Prostate gland (tissue), 2 donors: ENCODE data around the gene LMNB1. TPM values are rescaled to one million over a fixed set of nuclear protein-coding genes. Genes with fewer than 3 reads are reported as not detected.

ENCODE experiments used
- DNase-seq: peaks from one replicate; pipeline ENCODE4 v3.0.0-alpha.2; 2019; ENCODE audit warnings: low spot score
- H3K27ac ChIP-seq, 2 donors: fragments of 200-600 bp; sonication (generic); 2 replicates each; pipeline ENCODE4 v1.5.1; 2017 to 2019
- H3K27me3 ChIP-seq: fragments of 200-600 bp; sonication (generic); replicated peaks from 2 replicates; pipeline ENCODE4 v1.5.1; 2019; ENCODE audit not compliant: insufficient read depth
- H3K36me3 ChIP-seq, 2 donors: fragments of 200-600 bp; sonication (generic); 1 replicate in 1 of 2; 2 replicates in 1 of 2; pipeline versions ENCODE4 v1.5.1 to v1.8.1; 2017 to 2019
- H3K4me1 ChIP-seq: fragments of 200-600 bp; sonication (generic); replicated peaks from 2 replicates; pipeline ENCODE4 v1.5.1; 2019
- H3K4me3 ChIP-seq, 2 donors: fragments of 200-600 bp; sonication (generic); 2 replicates each; pipeline ENCODE4 v1.5.1; 2017 to 2019
- H3K9me3 ChIP-seq: fragments of 200-600 bp; sonication (generic); 2 replicates; pipeline ENCODE4 v1.5.1; 2017
- CTCF ChIP-seq, 4 experiments: fragments of 200-600 bp in 2 of 4; fragments of 450-650 bp in 2 of 4; sonication (generic) in 2 of 4; IDR thresholded peaks; 1 replicate in 3 of 4; 2 replicates in 1 of 4; pipeline ENCODE4 v1.5.1; 2016 to 2019; ENCODE audit warnings: antibody characterized with exemption in 4 of 4, mild to moderate bottlenecking in 2 of 4, moderate library complexity in 2 of 4
- POLR2A ChIP-seq: fragments of 450-650 bp; IDR thresholded peaks from one replicate; pipeline ENCODE4 v1.6.1; 2016; ENCODE audit warnings: antibody characterized with exemption, mild to moderate bottlenecking
- POLR2AphosphoS5 ChIP-seq: sonication (generic); formaldehyde crosslinking; IDR thresholded peaks from one replicate; pipeline ENCODE4 v1.6.1; 2017; ENCODE audit warnings: antibody characterized with exemption
- WGBS: methylation state at CpG from one replicate; pipeline ENCODE4 v1.1.5; 2018; 5-methylcytosine and 5-hydroxymethylcytosine counted together
- intact Hi-C: fragments of 100-400 bp; cut with DNase I; formaldehyde crosslinking; loops from one replicate; pipeline ENCODE4 v1.14.2; 2022
- total RNA-seq, 2 donors: library from RNA; depleted of rRNA; stranded (reverse); fragments of >200 nt; gene quantifications; one replicate each; pipeline ENCODE4 v1.1.0, GENCODE V29; 2016

LMNB1 gene
- total RNA-seq, 2 donors from 2014 or later: 11.5 to 12.2 TPM

DNA sequence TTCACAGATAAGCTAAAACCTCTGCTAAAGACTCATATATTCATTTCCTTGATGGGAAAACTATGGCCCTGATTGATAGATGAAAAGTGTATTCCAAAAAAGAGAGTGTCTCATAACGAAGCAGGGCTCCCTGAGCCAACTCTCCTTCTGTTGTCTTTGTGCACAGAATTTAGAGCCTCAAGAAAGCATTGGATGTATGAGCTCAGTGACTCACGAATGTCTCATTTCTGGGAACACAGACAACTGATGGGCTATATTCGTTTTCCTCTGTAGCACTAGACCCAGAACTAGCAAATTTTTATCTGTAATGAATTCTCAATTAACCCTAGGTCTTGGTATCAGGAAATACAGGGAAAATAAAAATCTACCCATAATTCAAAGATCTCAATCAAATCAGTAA lies 88.4 kb downstream of the LMNB1 start:
- Histone ChIP-seq H3K4me1 (no peaks in the 10 kb centered on the region), H3K9me3 (no peaks in the 10 kb centered on the region), H3K36me3 (no peaks in the 10 kb centered on the region), H3K27me3 (no peaks in the 10 kb centered on the region), H3K4me3 (no peak overlapping the region), H3K27ac (no peak overlapping the region)
- 43% methylated on average over 3 of the region's 3 CpGs for WGBS
- intact Hi-C loops: no loop called here
- DNase-seq: no peak
- TF ChIP-seq POLR2A: no peak
- no peak for TF ChIP-seq POLR2AphosphoS5
- no peak for TF ChIP-seq CTCF (IDR thresholded peaks at IDR 0.05)

DNA sequence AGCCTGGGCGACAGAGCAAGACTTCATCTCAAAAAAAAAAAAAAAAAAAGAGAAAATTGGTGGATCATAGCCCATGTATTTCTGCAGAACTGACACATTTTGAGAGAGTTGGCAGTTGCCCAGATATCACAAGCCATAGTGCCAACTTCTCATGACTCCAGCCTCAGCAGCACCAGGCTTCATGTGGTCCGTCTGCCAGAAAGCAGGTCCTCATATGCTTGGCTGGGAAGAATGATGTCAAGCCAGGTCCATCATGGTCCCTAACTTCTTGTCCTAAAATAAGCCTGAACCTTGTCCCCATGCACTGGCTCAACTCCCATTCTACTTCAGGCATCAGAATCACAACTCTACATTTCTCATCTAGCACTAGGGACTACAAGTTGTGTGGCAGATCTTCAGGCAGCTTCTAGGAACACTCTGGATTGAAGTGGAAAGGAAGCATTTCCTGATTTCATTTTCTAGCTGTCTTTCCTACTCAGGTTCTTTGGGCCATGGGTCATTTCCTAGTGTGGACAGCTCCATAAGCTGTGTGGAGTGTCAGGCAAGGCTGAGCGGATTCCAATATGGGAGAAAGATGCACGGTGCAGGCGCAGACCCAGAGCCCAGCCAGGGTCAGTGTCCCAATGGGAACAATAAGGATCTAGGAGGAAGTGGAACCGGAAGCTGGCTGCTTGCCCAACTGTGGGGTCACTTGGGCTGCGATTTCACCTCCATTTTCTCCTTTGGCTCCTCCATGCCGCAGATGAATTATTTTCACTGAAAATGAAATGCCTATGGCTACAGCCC lies 90.1 kb downstream of the LMNB1 start:
- Histone ChIP-seq H3K27ac (no peak overlapping the region), H3K27me3 (no peaks in the 10 kb centered on the region), H3K36me3 (no peaks in the 10 kb centered on the region), H3K9me3 (no peaks in the 10 kb centered on the region), H3K4me1 (no peaks in the 10 kb centered on the region), H3K4me3 (no peak overlapping the region)
- DNase-seq: no peak
- intact Hi-C loops: no loop called here
- 86% methylated on average over 8 of the region's 8 CpGs for WGBS
- no peak for TF ChIP-seq CTCF (IDR thresholded peaks at IDR 0.05)
- no peak for TF ChIP-seq POLR2AphosphoS5
- no peak for TF ChIP-seq POLR2A

- no peak for TF ChIP-seq POLR2AphosphoS5
- no peak for TF ChIP-seq POLR2A
- no peak for TF ChIP-seq CTCF (IDR thresholded peaks at IDR 0.05)
- no peaks in the 10 kb centered on the region for H3K36me3 ChIP-seq
- DNase-seq: no peak
- no peak overlapping the region for H3K27ac ChIP-seq
- intact Hi-C loops: no loop called here
- H3K27me3 ChIP-seq: no peaks in the 10 kb centered on the region
- H3K4me3 ChIP-seq: no peak overlapping the region
- 64% methylated on average over 11 of the region's 11 CpGs for WGBS
- no peaks in the 10 kb centered on the region for H3K9me3 ChIP-seq
- no peaks in the 10 kb centered on the region for H3K4me1 ChIP-seq
These were observed 91.5 kb downstream of the LMNB1 start for GRCh38 chr5:126868338-126869004.

GRCh38 chr5:126869005-126869451 lies 92.1 kb downstream of the LMNB1 start:
- TF ChIP-seq POLR2A (no peak), POLR2AphosphoS5 (no peak), CTCF (IDR thresholded peaks at IDR 0.05) (no peak)
- Histone ChIP-seq H3K9me3 (no peaks in the 10 kb centered on the region), H3K27me3 (no peaks in the 10 kb centered on the region), H3K4me1 (no peaks in the 10 kb centered on the region), H3K27ac (no peak overlapping the region), H3K36me3 (no peaks in the 10 kb centered on the region), H3K4me3 (no peak overlapping the region)
- 5% methylated on average over 22 of the region's 22 CpGs for WGBS
- intact Hi-C loops: no loop called here
- no peak for DNase-seq
